DLD1 (cell line): ENCODE data around the gene ROBO2.

ENCODE experiments used
- in situ Hi-C: cut with HindIII; loops from 2 replicates; pipeline ENCODE4 v1.10.0; 2017; ENCODE audit warnings: low sequenced_read_pairs

The ROBO2 gene

DNA sequence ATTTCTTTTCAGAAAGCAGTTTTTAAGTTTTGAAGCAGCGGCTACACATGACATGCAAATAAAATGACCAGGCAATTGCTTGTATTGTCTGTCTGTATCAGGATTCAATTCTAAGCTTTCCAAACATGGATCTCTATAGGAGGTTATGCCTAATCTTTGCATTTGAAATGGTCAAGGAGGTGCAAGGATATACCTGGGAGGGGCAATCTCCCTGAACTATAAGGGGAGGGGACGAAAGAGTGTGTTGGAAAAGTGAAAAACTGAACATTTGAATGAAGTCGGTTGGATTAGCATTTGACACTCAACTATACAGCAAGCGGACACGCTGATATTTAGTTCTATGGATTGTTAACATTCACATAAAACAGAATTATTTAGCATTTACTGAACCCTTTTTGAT lies 11.7 kb downstream of the ROBO2 start:
- in situ Hi-C loops: no loop called here

- in situ Hi-C loops: no loop called here
These were observed 12.2 kb downstream of the ROBO2 start for GRCh38 chr3:77052051-77052501.

DNA sequence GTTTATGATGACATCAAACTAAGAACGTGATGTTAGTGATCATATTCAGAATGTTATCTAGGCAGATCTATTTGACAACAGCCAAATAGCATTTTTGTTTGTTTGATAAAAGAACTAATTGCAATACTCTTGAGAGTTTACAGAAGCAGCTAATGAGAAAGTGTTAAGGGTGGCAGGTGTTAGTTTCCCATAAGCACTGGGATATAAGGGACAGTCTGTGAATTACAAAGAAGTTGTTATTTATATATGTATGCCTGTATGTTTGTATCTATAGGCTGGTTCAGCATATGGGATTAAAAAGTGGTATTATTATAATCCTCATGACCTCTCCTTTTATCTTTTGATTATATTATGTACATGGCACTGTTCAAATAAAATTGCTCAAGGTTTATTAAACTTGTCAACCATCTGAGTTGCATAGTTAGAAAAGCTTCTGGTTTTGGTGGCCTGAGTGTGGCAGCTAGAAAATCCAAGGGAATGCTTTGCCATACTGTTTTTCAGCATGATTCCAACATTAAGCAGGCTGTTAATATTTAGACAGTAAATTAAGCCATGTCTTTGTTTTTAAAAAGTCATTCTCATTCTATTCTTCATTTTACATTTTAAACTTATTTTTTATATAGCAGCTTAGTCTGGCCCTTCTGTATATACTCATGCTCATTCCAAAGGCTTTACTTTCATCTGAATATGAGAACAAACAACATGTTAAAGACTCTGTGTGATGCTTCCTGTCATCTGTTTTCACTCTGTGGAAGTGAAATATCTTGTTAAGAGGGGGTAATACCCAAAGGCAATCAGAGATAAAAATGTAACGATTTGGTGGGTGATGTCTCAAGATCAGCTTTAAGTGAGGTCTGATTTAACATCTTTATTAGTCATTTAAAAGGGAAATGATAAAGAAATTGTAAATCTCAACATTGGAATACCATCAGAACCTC lies 13.1 kb downstream of the ROBO2 start:
- in situ Hi-C loops: no loop called here

- in situ Hi-C loops: no loop called here
These were observed 13.9 kb downstream of the ROBO2 start for GRCh38 chr3:77053795-77054194.

- in situ Hi-C loops: no loop called here
These were observed 16.0 kb downstream of the ROBO2 start for GRCh38 chr3:77055841-77056341.

- in situ Hi-C loops: no loop called here
These were observed 19.5 kb downstream of the ROBO2 start for GRCh38 chr3:77059354-77059753.

DNA sequence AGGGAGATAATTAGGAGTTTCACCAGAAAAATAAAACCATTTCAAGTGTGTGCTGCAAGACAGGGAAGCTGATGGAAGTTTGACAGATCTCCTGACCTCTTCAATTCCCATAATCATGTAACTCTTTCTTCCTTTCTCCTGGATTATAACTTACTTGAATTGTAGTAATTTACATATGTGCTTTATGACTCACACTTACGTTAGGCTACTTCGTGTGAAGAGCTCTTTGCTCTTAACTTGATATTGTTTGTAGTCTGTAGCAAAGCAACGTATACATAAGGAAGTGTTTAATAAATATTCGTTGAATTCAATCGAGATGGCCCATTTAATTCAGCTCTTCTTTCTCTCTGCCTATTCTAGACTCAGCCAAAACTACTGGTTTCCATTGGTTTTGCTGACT lies 23.5 kb downstream of the ROBO2 start:
- in situ Hi-C loops: no loop called here

DNA sequence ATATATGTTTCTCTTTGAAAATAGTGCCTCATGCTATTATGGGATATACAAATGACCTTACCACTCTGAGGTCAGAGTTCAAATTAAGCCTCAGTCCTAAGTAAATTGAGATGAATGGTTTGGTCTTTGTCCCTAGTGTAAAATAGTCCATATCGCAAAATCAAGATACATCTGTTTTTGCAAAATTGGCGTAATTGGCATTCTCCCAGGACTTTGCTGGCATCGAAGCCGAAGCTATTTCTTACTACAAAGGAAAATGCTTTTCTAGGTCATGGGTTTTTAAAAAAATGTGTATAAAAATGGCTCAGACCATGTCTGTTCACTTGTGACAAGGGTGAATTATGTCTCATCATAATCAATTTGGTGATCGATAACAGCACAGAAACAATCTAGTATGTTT lies 25.9 kb downstream of the ROBO2 start:
- in situ Hi-C loops: no loop called here

DNA sequence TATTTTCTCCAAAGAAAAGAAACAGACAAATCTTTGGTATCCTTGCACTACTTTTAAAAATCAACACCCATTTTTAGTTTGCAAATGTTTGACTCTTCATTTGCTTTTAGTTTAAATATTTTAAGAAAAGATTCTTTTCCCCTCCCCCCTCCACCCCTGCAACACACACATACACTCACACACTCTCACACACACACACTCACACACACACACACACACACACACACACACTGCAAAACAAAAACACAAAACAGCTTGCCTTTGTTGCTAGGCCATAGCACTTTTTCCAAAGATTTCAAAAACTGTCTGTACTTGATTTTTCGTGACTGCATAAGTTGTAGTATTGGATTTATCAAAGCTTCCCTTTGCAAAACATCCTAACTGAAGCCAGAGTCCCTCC lies 26.9 kb downstream of the ROBO2 start:
- in situ Hi-C loops: no loop called here

DNA sequence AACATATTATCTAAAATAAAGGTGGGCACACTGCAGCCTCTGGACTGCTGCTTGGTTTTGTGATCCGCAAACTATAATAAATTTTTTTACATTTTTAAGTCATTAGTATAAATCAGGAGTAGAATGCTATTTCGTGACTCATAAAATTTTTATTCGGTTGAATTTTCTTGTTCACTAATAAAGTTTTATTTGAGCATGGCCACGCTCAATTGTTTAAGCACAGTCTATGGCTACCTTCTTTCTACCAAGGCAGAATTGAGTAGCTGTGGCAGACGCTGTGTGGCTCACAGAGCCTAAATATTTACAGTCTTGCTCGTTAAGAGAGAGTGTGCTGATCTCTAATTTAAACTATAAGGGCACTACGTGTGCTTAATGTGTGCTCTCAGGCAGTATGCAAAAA lies 28.9 kb downstream of the ROBO2 start:
- in situ Hi-C loops: no loop called here

- in situ Hi-C loops: no loop called here
These were observed 31.5 kb downstream of the ROBO2 start for GRCh38 chr3:77071364-77071763.

- in situ Hi-C loops: no loop called here
These were observed 31.9 kb downstream of the ROBO2 start for GRCh38 chr3:77071809-77072208.

- in situ Hi-C loops: no loop called here
These were observed 32.3 kb downstream of the ROBO2 start for GRCh38 chr3:77072232-77072631.

- in situ Hi-C loops: no loop called here
These were observed 38.4 kb downstream of the ROBO2 start for GRCh38 chr3:77078279-77078678.

- in situ Hi-C loops: no loop called here
These were observed 40.2 kb downstream of the ROBO2 start for GRCh38 chr3:77079988-77080610.

DNA sequence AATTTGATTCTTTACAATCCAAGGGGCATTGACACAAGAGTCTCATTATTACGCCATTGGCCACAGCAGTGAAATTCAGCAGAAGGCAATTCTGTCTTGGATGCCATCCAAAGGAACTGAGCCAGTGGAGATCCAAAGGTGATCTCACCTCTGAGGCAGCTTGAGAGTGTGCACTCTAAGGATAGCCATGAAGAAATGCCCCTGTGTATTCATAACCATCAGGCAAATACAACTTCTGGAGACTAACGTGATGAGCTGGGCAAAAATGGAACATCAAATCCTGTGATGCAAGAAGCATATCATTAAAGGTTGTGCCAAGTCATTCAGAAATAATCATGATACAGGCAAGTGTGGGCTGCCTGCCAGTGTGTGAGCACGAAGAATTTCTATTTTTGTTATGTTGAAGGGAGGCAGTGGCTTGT lies 41.4 kb downstream of the ROBO2 start:
- in situ Hi-C loops: no loop called here

GRCh38 chr3:77084511-77084910 lies 44.6 kb downstream of the ROBO2 start:
- in situ Hi-C loops: no loop called here

DNA sequence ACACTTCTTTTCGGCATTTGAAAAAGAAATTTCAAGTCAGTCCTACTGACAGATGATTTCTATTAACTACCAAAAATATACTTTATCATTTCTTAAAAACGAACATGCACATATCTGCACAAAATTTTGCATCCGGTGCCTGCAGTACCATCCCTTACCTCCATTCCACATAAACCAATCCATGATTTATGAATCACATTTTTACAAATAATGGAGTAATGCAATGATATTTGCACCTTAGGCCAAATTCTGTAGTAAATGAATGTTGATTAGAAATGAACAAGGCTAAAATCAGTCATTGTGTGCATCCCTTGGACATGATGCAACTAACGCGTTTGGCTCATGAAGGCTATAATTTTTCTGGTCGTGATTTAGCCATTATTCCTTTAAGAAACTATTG lies 46.5 kb downstream of the ROBO2 start:
- in situ Hi-C loops: no loop called here

GRCh38 chr3:77091809-77092208 lies 51.9 kb downstream of the ROBO2 start:
- in situ Hi-C loops: no loop called here

- in situ Hi-C loops: no loop called here
These were observed 53.2 kb downstream of the ROBO2 start for GRCh38 chr3:77093101-77093500.

- in situ Hi-C loops: no loop called here
These were observed 56.2 kb downstream of the ROBO2 start for GRCh38 chr3:77096145-77096544.
